ENCODE measurements around the gene ANKMY1. TPM values are rescaled to one million over a fixed set of nuclear protein-coding genes. Genes with fewer than 3 reads are reported as not detected.

The ANKMY1 gene
- total and polyA plus RNA-seq, 9 donors, result 5.2 to 10.8 (median 7.7) TPM

DNA sequence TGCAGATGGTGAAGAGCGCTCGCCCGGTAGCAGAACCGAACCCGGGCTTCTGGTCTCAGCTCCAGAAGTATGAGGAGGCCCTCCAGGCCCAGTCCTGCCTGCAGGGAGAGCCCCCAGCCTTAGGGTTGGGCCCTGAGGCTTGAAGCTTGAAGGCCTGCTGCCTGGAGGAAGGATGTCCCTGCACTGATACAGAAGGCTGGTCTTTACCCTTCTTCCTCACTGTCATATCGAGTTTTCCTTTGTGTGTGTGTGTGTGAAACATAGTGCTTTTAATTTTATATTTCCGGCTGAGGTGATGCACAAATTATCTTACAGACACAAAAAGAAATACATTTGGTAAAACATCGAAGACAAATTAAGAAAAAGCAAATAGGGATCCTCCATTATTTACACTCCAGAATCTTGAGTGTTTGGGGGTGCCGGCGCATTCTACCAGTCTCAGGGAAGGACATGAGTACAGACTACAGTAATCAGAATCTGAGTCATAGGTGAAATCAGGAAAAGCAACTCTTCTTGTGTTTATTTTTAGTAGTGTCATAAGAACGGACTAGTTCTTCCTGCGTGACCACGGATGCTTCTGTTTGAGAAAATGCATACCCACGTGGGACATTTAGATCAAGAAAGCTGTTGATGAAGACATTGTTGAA, 3.7 kb upstream of the ANKMY1 start:
- Histone ChIP-seq H3K27me3 (ENCODE audit: control insufficient read depth, insufficient read depth, low read length) (peaks cover 4% of the 10 kb centered on the region), H3K27ac (ENCODE audit: low read length) (peak overlapping the region; percentile 82), H3K4me1 (ENCODE audit: control insufficient read depth, insufficient read depth, low read length) (peaks cover 42% of the 10 kb centered on the region), H3K36me3 (ENCODE audit: control insufficient read depth, insufficient read depth, low read length) (peaks cover 7% of the 10 kb centered on the region), H3K4me3 (ENCODE audit: low read length) (peak overlapping the region; percentile 72), H3K9me3 (replicated peaks; ENCODE audit: control insufficient read depth, low read depth, low read length) (no peaks in the 10 kb centered on the region)
- no peak for DNase-seq
- 17% methylated on average over 7 of the region's 14 CpGs for WGBS (ENCODE audit: insufficient coverage)

DNA sequence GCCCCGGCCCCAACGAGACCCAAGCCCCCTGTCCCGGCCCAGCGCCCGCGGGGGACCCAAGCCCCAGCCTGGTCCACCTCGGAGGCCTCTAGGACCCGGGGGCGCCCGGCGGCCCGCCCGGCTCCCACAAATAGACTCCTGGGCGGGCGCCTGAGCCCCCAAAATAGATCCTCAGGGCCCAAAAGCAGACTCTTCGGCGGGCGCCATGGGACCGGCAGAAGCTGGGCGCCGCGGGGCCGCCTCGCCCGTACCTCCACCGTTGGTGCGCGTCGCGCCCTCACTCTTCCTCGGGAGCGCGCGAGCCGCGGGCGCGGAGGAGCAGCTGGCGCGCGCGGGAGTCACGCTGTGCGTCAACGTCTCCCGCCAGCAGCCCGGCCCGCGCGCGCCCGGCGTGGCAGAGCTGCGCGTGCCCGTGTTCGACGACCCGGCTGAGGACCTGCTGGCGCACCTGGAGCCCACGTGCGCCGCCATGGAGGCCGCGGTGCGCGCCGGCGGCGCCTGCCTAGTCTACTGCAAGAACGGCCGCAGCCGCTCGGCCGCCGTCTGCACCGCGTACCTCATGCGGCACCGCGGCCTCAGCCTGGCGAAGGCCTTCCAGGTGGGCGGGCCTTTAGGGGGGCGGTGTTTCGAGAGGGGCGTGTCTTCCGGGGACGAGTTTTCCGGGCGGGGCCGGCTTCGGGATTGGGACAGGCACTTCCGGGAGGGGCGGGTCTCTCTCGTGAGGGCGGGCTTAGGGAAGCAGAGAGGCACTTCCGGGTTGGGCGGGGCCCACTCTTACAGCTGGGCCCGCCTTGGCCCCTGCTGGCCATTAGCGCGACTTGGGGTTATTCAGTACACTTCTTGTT, 2.9 kb upstream of the ANKMY1 start:
- H3K4me1 ChIP-seq (ENCODE audit: control insufficient read depth, insufficient read depth, low read length), result peaks cover 36% of the 10 kb centered on the region
- peaks cover 7% of the 10 kb centered on the region for H3K36me3 ChIP-seq (ENCODE audit: control insufficient read depth, insufficient read depth, low read length)
- WGBS (ENCODE audit: insufficient coverage), result under 1% methylated on average over 98 of the region's 101 CpGs
- H3K9me3 ChIP-seq (replicated peaks; ENCODE audit: control insufficient read depth, low read depth, low read length), result no peaks in the 10 kb centered on the region
- H3K27ac ChIP-seq (ENCODE audit: low read length), result peak overlapping the region; percentile 95
- H3K4me3 ChIP-seq (ENCODE audit: low read length), result peak overlapping the region; percentile 72
- DNase-seq, result peak; percentile 99
- H3K27me3 ChIP-seq (ENCODE audit: control insufficient read depth, insufficient read depth, low read length), result peaks cover 4% of the 10 kb centered on the region

DNA sequence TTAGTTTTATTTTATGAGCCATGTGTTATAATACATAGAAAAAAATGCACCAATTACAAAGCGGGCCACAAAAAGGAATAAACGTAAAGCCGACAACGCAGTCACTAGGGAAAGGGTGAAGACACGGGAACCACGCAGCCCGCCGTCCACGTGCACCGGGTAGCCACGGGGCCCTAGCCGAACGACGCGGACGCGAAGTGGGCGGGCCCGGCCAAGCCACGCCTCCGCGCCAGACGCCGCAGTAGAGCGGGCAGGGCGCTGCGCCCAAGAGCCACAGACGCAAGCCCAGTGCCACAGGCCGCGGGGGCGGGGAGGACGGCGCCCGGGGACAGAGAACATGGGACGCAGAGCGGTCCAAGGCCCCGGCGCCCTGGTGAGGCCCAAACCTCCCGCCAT, 2.3 kb upstream of the ANKMY1 start, which contains the start of gene DUSP28:
Gene DUSP28 (plus strand): TSS at position 274 of the 396 bp plus-strand sequence. CDS start 328 bp downstream, outside the sequence.
- H3K4me3 ChIP-seq (ENCODE audit: low read length), result peak within 1 kb of the TSS; percentile 72
- H3K9me3 ChIP-seq (replicated peaks; ENCODE audit: control insufficient read depth, low read depth, low read length), result no peaks in the 10 kb centered on the region
- H3K27ac ChIP-seq (ENCODE audit: low read length), result peak within 1 kb of the TSS; percentile 95
- peak; percentile 91 for DNase-seq
- WGBS (ENCODE audit: insufficient coverage), result under 1% methylated on average over 39 of the region's 39 CpGs
- peaks cover 4% of the 10 kb centered on the region for H3K27me3 ChIP-seq (ENCODE audit: control insufficient read depth, insufficient read depth, low read length)
- H3K4me1 ChIP-seq (ENCODE audit: control insufficient read depth, insufficient read depth, low read length), result peaks cover 30% of the 10 kb centered on the region
- H3K36me3 ChIP-seq (ENCODE audit: control insufficient read depth, insufficient read depth, low read length), result peaks cover 7% of the 10 kb centered on the region

DNA sequence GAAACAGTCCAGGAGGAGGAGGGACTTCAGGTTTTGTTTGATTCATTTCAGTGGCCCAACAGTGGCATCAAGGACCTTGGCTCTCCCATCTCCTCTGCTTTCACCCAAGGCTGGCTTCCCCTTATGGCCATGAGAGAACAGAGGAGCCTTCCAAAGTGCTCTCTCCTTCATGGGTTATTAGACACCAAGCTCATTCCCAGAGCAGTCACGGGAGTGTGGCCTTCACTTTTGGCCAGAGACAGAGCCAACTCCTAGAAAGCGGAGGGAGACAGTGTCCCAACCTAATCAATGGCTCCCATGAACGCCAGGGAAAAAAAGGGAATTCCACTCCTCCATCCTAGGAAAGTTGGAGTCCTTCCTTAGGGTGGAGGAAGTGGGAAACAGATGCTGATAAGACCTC, 1.5 kb upstream of the ANKMY1 start:
- Histone ChIP-seq H3K9me3 (replicated peaks; ENCODE audit: control insufficient read depth, low read depth, low read length) (no peaks in the 10 kb centered on the region), H3K4me1 (ENCODE audit: control insufficient read depth, insufficient read depth, low read length) (peaks cover 29% of the 10 kb centered on the region), H3K4me3 (ENCODE audit: low read length) (no peak overlapping the region), H3K27me3 (ENCODE audit: control insufficient read depth, insufficient read depth, low read length) (peaks cover 4% of the 10 kb centered on the region), H3K27ac (ENCODE audit: low read length) (no peak overlapping the region), H3K36me3 (ENCODE audit: control insufficient read depth, insufficient read depth, low read length) (peaks cover 11% of the 10 kb centered on the region)
- no peak for DNase-seq
- no CpG with 5 or more reads among the region's 3 CpGs for WGBS (ENCODE audit: insufficient coverage)

DNA sequence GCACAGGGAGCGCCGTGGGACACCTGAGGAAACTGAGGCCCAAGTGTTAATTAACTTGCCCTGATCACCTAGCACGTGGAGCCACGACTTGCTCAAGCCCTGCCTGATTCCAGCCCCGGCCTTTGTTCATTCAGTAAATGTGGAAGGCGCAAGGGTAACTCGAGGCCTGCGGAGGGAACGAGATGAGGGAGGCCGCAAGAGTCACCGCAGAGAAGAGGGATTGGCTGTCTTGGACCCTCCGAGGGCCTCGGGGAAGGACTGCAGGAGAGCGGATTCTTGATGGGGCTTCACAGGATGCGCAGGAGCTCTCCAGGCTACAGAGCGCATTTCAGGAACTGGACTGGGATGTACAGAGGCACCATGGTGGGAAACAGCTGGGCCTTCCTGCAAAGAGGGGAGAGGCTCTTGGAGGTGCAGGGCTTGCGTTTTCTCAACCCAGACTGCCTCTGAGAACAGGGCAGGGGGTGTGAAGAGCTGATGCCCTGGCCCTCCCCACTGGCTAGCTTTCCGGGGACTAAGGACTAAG, 511 bp upstream of the ANKMY1 start:
- H3K27me3 ChIP-seq (ENCODE audit: control insufficient read depth, insufficient read depth, low read length), result peaks cover 4% of the 10 kb centered on the region
- H3K4me3 ChIP-seq (ENCODE audit: low read length), result peak overlapping the region; percentile 47
- 76% methylated on average over 18 of the region's 18 CpGs for WGBS (ENCODE audit: insufficient coverage)
- H3K9me3 ChIP-seq (replicated peaks; ENCODE audit: control insufficient read depth, low read depth, low read length), result no peaks in the 10 kb centered on the region
- H3K36me3 ChIP-seq (ENCODE audit: control insufficient read depth, insufficient read depth, low read length), result peaks cover 16% of the 10 kb centered on the region
- DNase-seq, result no peak
- peaks cover 33% of the 10 kb centered on the region for H3K4me1 ChIP-seq (ENCODE audit: control insufficient read depth, insufficient read depth, low read length)
- no peak overlapping the region for H3K27ac ChIP-seq (ENCODE audit: low read length)

DNA sequence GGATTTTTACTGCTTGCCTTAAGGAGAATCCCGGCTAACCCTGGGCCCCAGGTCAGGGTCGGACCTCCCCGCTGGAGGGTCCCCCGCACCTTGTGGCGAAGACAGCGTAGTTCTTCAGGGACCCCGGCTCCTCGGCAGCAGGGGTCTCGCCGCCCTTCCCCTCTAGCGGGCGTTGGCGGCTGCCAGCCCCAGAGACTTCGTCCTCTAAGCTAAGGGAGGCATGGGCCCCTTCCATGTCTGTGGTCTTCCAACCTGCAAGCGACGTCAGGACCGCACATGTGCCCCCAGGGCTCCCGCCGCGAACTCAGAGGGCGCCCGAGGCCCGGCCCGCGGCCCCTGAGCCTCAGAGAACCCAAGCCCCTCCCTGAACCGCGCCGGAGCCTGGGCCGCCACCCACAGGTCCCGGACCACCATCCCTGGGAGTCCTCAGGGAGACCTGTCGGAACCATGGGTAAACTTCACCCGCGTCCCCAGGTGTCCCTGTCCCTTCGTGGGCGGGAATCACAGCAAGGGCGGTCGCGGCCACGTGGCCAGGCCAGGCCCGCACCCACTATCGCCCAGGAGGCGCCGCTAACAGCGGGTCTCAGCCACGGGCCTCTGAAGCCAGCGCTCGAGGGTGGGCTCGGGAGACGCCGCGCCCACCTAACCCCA, 562 bp downstream of the ANKMY1 start:
- WGBS (ENCODE audit: insufficient coverage), result 9% methylated on average over 45 of the region's 51 CpGs
- H3K27me3 ChIP-seq (ENCODE audit: control insufficient read depth, insufficient read depth, low read length), result peaks cover 4% of the 10 kb centered on the region

DNA sequence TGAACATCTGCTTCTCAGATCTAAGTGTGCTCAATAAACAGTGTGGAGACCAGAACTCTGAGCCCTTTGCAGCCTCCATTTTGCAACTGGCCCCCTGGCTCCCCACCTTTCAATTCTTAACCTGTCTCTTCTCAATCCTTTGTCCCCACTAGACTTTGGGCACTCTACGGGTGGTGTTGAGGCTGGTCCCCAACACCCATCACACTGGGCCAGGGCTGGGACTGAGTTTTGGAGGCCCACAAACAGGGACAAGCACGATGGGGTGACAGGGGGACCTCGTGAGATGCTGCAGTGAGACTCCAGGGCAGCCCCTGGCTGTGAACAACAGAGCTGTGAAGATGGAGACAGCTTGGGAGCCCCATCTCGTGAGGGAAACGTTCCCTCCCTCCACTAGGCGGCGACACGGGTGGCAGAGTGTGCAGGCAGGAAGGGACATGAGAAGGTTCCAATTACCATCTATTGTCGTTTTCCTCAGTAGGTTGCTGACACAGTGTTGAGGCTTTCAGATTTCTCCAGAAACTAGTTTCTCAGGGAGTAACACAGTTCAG, 1.2 kb downstream of the ANKMY1 start:
- 51% methylated on average over 4 of the region's 9 CpGs for WGBS (ENCODE audit: insufficient coverage)
- Histone ChIP-seq H3K27me3 (ENCODE audit: control insufficient read depth, insufficient read depth, low read length) (peaks cover 4% of the 10 kb centered on the region), H3K9me3 (replicated peaks; ENCODE audit: control insufficient read depth, low read depth, low read length) (no peaks in the 10 kb centered on the region), H3K4me1 (ENCODE audit: control insufficient read depth, insufficient read depth, low read length) (peaks cover 32% of the 10 kb centered on the region), H3K27ac (ENCODE audit: low read length) (no peak overlapping the region), H3K36me3 (ENCODE audit: control insufficient read depth, insufficient read depth, low read length) (peaks cover 16% of the 10 kb centered on the region), H3K4me3 (ENCODE audit: low read length) (no peak overlapping the region)
- peak; percentile 49 for DNase-seq

More for the DNA sequence above, 562 bp downstream of the ANKMY1 start:
- Histone ChIP-seq H3K4me1 (ENCODE audit: control insufficient read depth, insufficient read depth, low read length) (peaks cover 33% of the 10 kb centered on the region), H3K36me3 (ENCODE audit: control insufficient read depth, insufficient read depth, low read length) (peaks cover 12% of the 10 kb centered on the region), H3K4me3 (ENCODE audit: low read length) (peak overlapping the region; percentile 47), H3K27ac (ENCODE audit: low read length) (no peak overlapping the region), H3K9me3 (replicated peaks; ENCODE audit: control insufficient read depth, low read depth, low read length) (no peaks in the 10 kb centered on the region)
- DNase-seq, result no peak

DNA sequence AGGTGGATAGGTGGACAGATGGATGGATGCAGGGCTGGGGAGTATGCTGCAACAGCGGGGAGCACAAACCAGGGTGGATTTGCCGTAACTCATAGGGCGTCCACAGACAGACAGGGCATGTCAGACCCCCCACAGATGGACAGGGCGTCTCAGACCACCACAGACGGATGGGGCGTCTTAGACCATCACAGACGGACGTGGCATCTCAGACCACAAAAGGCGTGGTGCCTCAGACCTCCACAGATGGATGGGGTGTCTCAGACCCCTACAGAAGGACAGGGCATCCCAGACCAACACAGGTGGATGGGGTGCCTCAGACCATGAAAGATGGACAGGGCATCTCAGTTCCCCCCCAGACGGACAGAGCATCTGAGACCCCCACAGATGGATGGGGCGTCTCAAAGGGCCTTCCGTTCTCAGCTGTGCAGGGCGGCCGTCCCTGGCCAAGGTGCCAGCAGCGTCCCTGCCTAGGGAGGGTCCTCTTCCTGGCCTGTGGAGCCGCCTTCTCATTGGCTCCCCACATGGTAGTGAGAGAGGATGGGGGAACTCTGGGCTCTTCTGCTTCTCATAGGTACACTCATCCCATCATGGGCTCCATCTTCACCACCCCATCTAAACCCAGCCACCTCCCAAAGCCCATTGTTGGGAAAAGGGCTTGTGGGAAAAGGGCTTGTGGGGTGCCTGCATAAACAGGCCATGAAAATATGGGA, 2.1 kb downstream of the ANKMY1 start:
- peak; percentile 1 for DNase-seq
- H3K4me3 ChIP-seq (ENCODE audit: low read length), result no peak overlapping the region
- WGBS (ENCODE audit: insufficient coverage), result 91% methylated on average over 10 of the region's 16 CpGs

DNA sequence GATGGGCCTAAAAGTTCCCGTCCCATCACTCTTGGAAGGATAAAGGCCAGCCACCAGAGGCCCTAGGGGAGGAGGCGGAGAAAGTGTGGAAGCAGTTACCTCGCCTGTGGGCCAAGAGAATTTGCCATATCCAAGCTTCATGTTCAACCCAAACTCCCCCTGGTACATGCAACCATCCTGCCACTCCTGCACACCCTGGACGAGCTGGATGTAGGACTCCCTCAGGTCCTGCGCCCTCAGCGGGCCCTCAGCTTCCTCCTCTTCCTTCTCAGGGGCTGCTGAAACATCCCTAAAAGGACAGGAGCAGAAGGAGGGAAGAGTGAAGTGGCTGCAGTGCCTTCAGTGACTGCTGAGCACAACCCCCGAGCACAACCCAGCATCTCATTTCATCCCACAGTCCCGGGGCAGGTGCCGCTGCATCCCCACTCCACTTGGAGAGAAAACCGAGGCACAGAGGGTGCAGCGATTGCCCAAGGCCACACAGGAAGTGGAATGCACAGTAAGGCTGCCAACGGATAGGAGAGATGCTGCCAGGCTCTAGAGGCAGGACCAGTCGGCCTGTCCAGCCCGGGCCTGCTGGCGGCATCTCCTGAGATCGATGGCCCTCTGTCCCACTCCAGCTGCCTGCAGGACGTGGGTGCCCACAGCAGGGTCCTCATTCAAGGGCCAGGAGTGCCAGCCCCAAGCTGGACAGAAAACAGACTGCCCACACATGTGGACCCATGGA, 2.9 kb downstream of the ANKMY1 start:
- H3K27ac ChIP-seq (ENCODE audit: low read length), result no peak overlapping the region
- peaks cover 4% of the 10 kb centered on the region for H3K27me3 ChIP-seq (ENCODE audit: control insufficient read depth, insufficient read depth, low read length)
- WGBS (ENCODE audit: insufficient coverage), result 86% methylated on average over 10 of the region's 17 CpGs
- peaks cover 23% of the 10 kb centered on the region for H3K36me3 ChIP-seq (ENCODE audit: control insufficient read depth, insufficient read depth, low read length)
- H3K4me3 ChIP-seq (ENCODE audit: low read length), result no peak overlapping the region
- DNase-seq, result no peak
- H3K4me1 ChIP-seq (ENCODE audit: control insufficient read depth, insufficient read depth, low read length), result peaks cover 27% of the 10 kb centered on the region
- H3K9me3 ChIP-seq (replicated peaks; ENCODE audit: control insufficient read depth, low read depth, low read length), result peaks cover 2% of the 10 kb centered on the region

More for the DNA sequence above, 2.1 kb downstream of the ANKMY1 start:
- H3K27ac ChIP-seq (ENCODE audit: low read length), result no peak overlapping the region
- H3K9me3 ChIP-seq (replicated peaks; ENCODE audit: control insufficient read depth, low read depth, low read length), result peaks cover 2% of the 10 kb centered on the region
- H3K4me1 ChIP-seq (ENCODE audit: control insufficient read depth, insufficient read depth, low read length), result peaks cover 27% of the 10 kb centered on the region
- peaks cover 4% of the 10 kb centered on the region for H3K27me3 ChIP-seq (ENCODE audit: control insufficient read depth, insufficient read depth, low read length)
- H3K36me3 ChIP-seq (ENCODE audit: control insufficient read depth, insufficient read depth, low read length), result peaks cover 22% of the 10 kb centered on the region
